NCI-H2029 treated with DMSO at 0.1 percent for 48 hours (cell line): ENCODE results near the gene ELP2.
"Not testable (repeated sequence)": the region's sequence is repeated elsewhere in the genome, so short reads cannot be mapped to it uniquely, and the experiment has no call there.

Experiments used
- DNase-seq: peaks from one replicate; lab custom pipeline; 2025; lab: John Stamatoyannopoulos, UW

The ELP2 gene, protein sequence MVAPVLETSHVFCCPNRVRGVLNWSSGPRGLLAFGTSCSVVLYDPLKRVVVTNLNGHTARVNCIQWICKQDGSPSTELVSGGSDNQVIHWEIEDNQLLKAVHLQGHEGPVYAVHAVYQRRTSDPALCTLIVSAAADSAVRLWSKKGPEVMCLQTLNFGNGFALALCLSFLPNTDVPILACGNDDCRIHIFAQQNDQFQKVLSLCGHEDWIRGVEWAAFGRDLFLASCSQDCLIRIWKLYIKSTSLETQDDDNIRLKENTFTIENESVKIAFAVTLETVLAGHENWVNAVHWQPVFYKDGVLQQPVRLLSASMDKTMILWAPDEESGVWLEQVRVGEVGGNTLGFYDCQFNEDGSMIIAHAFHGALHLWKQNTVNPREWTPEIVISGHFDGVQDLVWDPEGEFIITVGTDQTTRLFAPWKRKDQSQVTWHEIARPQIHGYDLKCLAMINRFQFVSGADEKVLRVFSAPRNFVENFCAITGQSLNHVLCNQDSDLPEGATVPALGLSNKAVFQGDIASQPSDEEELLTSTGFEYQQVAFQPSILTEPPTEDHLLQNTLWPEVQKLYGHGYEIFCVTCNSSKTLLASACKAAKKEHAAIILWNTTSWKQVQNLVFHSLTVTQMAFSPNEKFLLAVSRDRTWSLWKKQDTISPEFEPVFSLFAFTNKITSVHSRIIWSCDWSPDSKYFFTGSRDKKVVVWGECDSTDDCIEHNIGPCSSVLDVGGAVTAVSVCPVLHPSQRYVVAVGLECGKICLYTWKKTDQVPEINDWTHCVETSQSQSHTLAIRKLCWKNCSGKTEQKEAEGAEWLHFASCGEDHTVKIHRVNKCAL

DNA sequence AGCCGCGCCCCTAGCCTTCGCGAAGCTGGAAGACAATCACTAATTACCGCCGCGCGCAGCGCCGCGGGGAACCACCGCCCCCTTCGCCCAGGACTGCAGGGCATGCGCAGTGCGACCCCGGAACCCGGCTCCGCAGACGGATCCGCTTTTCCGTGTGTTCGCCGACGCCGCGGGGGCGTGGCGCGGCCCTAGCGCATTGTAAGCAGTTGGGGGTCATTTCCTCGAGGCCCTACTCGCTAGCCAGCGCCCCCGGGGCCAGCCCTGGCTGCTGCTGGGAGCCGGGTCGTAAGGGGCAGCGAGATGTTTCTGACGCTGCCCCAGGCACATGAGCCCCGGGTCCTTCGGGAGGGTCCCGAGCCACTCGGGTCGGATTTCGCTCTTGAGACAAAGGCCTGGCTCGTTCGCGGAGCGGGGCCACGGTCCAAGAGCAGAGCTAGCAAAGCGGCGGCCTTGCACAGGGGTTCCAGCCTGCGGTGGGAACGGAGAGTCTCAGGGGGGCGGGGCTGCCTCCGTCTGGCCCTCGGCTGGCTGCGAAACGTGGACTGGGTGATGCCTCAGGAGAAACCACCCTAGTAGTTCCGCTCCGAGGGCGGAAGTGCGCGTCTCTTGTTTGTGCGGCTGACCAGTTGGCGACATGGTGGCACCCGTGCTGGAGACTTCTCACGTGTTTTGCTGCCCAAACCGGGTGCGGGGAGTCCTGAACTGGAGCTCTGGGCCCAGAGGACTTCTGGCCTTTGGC is at the start of gene ELP2, which contains the start of gene SLC39A6:
Gene ELP2, plus strand, starts transcription at position 600 of the 739 bp plus-strand sequence. Its CDS starts 35 bp downstream, at position 635.
Gene SLC39A6, minus strand, starts transcription at position 41 of the 739 bp plus-strand sequence. CDS start 2,333 bp downstream, outside the sequence.
- peak; percentile 63 for DNase-seq

DNA sequence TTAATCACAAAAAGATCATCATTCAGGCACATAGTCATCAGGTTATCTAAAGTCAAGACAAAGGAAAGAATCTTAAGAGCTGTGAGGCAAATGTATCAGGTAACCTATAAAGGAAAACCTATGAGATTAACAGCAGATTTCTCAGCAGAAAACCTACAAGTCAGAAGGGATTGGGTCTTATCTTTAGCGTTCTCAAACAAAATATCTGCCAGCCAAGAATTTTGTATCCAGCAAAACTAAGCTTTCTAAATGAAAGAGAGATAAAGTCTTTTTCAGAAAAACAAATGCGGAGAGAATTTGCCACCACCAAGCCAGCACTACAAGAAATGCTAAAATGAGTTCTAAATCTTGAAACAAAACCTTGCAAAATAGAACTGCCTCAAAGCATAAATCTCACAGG is 48.6 kb upstream of the ELP2 start:
- not testable (repeated sequence) for DNase-seq

DNA sequence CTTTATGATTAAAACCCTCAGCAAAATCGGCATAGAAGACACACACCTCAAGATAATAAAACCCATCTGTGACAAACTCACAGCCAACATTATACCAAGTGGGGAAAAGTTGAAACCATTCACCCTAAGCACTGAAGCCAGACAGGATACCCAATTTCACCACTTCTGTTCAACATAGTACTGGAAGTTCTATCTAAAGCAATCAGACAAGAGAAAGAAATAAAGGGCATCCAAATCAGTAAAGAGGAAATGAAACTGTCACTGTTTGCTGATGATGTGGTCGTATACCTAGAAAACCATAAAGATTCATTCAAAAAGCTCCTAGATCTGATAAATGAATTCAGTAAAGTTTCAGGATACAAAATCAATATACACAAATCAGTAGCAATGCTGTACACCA is 46.0 kb upstream of the ELP2 start:
- no peak for DNase-seq

DNA sequence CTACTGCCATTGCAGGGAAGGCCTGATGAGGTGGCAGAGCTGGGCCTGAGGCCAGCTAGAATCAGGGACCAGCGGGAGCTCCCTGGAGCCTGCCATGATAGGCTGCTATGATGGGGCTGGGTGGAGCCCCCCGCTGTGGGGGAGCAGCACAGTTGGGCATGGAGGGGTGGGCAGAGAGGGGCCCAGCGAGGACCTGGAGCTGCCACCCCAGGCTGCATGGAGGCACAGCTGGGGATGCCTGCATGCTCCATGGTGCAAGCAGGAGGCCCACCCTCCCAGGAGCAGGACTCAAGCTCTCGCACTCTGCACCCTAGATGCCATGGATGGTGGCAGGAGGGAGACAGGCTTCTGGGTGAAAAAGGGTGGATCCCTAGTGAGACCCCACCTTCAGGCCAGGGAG is 44.5 kb upstream of the ELP2 start:
- no peak for DNase-seq

DNA sequence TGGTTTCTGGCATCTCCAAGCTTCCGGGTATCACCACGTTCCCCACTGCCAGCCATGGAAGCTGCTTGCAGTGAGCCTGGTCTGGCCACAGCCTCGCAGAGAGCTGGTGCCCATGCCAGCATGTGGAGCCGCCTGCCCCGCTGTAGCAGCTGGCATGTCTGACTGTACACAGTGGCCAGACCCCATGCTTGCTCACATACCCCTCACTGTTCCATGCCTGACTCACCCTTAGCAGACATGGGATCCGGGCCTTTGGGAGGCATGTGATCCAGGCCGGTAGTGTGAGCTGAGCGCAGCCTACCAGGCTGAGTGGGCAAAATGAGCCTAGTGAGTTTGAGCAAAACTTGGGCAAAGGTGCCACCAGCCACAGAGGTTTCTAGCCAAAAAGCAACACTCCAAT is 43.5 kb upstream of the ELP2 start:
- no peak for DNase-seq

DNA sequence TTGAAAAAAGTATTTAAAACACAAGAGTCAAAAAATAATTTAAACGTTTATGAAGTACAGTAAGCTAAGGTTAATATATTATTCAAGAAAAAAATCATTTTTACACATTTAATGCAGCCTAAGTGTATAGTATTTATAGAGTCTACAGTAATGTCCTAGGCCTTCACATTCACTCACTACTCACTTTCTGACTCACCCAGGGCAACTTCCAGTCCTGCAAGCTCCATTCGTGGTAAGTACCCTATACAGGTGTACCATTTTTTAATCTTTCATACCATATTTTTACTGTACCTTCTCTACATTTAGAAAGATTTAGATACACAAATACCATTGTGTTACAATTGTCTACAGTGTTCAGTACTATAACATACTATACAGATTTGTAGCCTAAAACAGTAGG is 41.4 kb upstream of the ELP2 start:
- DNase-seq, result no peak

DNA sequence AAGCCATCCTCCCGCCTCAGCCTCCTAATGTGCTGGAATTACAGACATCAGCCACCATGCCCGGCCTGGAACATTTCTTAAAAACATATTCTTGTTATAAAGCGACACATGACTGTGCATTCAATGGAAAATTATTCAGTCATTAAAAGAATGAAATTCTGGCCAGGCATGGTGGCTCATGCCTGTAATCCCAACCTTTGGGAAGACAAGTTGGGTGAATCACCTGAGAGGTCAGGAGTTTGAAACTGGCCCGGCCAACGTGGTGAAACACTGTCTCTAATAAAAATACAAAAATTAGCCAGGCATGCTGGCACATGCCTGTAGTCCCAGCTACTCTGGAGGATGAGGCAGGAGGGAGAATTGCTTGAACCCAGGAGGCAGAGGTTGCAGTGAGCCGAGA is 40.7 kb upstream of the ELP2 start:
- no peak for DNase-seq

DNA sequence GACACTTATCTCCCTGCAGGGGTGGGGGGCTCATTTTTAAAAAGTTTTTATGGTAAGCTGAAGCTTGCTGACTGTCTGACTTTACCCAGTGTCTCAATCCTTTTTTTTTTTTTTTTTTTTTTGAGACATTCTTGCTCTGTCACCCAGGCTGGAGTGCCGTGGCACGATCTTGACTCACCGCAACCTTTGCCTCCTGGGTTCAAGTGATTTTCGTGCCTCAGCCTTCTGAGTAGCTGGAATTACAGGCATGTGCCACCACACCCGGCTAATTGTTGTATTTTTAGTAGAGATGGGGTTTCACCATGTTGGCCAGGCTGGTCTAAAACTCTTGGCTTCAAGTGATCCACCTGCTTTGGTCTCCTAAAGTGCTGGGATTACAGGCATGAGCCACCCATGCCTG is 37.6 kb upstream of the ELP2 start:
- not testable (repeated sequence) for DNase-seq

DNA sequence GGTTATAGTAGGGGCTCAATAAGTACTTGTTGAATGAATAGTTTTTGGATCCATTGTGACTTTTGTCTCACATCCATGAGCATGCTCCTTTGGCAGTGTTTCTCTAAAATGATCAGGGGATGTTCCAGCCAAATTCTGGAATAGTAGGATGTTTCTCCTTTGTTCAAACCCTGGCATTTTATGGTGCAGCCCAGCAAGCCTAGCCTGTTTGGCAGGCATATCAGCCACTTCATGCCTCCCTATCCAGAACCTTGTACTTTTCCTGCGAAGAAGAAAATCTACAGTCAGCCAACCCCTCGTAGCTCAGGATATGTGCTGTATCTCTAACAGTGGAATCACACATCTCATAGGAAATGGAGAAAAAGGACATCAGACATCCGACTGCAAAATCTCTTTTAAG is 35.3 kb upstream of the ELP2 start:
- DNase-seq, result no peak

DNA sequence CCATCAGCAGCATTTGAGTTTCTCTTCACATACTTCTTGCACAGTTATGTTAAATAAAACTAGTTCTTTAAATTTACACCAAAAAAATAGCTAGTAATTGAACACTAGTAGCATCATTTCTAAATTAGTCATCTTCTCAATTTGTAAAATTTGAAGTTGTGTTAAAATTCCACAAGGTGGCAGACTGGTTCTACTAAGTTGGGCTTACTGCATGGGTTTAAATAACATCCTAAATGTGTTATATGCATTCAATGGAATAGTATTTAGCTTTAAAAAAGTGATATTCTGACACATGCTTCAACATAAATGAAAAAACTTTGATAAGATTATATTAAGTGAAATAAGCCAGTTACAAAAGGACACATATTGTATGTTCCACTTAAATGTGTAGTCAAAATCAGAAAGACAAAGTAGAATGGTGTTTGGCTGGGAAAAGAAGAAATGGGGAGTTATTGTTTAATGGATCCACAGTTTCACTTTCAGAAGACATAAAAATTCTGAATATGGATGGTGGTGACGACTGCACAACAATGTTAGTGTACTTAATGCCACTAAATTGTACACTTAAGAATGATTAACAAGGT is 33.7 kb upstream of the ELP2 start:
- peak; percentile 28 for DNase-seq

DNA sequence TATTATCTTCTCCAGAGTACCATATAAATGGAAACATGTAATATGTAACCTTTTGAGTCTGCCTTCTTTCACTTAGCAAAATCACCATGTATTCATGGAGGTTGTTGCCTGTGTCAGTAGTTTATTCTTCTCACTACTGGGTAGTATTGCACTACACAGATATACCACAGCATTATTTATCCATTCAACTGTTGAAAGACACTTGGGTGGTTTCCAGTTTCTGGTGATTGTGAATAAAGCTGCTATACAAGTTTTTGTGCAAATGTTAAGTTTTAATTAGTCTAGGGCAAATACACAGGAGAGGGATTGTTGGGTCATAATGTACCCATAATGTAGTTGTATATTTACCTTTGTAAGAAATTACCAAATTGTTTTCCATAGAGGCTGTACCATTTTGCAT is 32.7 kb upstream of the ELP2 start:
- DNase-seq, result no peak

DNA sequence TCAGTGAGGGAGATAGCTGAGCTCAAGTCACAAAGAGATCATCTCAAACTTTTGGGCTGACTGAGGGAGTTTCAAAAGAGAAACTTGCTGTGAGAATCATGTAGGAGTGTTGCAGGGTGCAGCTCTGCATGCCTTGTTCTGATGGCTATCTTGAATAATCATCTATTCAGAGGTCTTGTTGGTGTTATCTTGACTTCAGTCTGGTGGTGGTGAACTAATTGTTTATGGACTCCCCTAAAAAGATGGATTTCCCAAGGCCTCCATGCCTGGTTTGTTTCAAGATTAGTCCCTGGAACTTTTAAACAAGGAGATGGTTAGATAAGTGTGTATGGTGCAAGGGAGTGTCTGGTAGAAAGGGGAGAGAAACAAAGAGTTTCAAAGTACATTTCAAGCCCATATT is 30.4 kb upstream of the ELP2 start:
- no peak for DNase-seq

DNA sequence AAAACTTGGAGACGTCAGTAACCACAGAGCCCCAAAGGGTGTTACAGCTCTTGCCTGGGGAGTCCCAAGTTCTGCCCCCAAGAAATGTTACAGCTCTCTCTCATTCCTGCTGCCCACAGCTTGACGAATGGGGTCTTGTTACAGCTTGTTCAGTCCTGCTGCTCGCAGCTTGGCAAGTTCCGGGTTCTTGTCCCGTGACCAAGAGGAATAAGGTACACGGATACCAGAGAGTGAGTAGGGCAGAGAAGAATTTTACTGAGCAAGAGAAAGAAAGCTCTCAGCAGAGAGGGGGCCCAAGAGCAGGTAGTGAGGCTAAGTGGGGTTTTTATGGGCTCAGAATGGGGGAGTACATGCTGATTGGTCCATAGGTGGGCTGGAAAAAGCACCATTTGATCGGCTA is 27.8 kb upstream of the ELP2 start:
- no peak for DNase-seq

DNA sequence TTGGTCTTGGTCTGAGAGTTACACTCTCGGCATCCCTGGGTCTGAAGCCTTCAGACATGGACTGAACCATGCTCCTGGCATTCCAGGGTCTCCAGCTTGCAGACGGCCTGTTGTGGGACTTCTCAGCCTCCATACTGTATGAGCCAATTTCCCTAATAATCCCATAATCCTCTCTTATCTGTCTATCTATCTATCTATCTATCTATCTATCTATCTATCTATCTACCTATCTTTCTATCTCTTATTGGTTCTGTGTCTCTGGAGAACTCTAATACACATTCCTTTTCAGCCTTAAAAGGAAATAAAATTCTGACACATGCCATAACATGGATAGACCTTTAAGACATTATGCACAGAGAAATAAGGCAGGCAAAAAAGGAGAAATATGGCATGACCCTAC is 24.9 kb upstream of the ELP2 start:
- no peak for DNase-seq

DNA sequence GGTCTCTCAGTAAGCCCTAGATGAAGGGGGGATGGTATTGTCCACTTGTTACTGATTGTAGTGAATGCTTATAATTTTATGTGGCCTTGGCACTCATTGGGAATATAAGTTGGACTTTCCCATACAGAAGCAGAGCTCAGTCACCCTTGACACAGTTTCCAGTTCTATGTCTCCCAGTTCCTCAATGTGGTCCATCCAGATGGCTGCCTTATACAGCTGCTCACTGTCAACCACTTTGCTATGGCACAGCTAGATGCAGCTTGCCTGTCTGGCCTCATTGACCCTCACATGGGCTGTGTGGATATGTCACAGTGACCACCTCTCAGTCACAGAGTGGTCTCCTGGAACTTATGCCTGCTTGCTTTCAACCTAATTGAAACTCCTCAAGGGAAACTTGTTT is 22.2 kb upstream of the ELP2 start:
- DNase-seq, result no peak

DNA sequence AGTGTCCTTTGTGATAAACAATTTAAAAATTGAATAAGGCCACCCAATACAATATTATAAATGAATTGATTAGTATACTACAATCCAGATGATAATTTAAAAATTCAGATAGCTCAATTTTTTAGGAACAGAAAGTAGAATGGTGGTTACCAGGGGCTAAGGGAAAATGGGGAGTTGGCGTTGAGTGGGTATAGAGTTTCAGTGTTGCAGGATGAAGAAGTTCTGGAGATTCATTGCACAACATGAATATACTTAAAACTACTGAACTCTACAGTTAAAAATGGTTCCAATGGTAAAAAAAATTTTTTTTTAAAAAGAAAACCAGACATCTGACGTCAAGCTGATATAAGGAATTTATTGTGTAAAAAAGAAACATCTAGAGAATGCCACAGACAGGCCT is 21.5 kb upstream of the ELP2 start:
- DNase-seq, result no peak

DNA sequence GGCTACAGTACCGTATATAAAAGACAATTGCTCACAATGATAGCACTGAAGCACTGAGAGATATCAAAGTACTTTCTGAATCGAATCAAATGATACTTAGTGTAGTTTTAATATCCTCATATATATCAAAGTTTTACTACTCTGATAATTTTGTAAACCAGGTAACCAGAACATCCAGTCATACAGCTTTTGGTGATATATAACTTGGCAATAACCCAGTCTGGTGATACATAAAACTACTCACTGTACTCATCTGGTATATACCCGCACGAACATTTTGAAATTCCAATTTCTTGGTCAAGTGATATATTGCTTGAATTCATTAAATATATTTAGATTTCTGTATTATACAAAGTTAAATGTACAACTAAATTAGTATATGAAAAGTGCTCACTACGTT is 21.1 kb upstream of the ELP2 start:
- DNase-seq, result no peak

DNA sequence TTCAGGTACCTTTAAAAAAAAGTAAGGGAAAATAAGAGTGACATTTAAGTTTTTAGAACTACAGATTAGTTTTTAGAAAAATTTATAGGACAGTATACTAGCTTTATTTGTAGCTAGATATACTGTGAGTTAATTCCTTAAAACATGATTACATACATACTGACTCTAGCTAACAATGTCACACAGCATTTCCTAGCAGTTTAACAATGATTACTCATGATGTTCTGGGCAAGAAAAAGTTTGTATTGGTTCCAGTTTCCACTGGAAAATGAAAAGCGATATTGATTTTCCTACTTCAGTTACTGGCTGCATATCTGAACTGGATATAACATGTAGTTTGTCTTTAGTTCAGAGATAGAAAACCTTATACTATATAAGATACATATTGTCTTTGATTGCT is 20.0 kb upstream of the ELP2 start:
- DNase-seq, result no peak

DNA sequence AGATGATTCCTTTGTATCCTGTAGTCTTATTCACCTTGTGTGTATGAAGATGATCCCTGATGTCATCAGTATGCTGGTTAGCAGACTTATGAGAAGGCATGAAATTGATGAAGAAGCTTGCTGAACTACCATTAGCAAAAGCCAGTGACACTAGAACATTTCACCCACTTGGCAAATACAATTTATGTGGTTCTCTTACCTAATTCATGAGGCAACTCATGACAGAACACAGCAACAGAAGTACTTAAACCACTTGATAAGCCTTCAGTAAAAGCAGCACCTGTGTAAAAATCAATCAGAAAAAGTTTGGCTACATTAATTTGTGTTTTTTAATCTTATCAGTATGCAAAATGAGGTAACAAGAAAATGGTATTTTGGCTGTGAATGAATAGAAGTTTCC is 17.4 kb upstream of the ELP2 start:
- no peak for DNase-seq

DNA sequence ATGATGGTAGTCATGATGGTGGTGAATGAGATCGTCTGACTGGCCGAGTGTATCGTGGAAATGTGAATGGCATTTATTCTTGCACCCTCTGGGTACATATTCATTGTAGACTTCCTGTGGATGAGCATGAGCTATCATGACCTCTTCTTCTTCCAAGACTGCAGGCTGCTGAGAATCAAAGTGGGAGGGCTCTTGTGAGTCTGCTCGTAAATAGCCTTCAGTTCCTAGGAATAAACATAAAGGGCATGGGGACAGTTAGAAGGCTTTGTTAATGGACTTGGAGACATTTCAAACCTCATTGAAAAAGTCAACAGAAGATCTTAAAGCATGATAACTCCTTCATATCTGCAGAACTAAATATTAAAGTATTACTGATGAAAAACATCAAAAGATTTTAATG is 15.4 kb upstream of the ELP2 start:
- no peak for DNase-seq

DNA sequence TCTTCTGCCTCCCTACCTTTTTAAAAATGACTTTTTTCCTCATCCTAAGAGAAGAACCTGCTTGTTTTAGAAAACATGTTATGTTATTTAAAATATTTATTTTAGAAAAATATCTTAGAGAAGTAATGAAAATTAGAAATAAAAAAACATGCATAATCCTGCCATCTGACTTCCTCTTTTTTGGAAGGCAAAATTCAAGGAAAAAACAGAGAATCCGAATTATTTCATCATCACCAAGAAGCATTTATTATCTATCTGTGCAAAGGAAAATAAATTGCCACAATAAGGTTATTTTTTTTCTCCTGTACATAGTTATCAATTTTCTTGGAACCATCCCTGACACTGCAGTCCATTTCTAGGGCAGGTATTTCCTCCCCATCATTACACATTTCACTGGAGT is 15.0 kb upstream of the ELP2 start:
- DNase-seq, result no peak

DNA sequence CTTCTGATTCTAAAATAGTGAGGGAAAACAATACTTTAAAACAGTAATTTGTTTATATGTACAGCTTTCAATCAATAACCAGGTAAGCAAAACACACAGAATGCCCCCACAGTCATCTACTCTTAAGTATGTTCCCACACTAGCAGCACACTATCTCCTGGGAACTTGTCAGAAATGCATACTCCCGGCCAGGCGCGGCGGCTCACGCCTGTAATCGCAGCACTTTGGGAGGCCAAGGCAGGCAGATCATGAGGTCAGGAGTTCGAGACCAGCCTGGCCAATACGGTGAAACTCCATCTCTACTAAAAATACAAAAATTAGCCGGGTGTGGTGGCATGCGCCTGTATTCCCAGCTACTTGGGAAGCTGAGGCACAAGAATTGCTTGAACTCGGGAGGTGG is 12.9 kb upstream of the ELP2 start:
- not testable (repeated sequence) for DNase-seq
